GM12864 (cell line): ENCODE measurements around the gene PPP6R3.

ENCODE experiments used
- DNase-seq: peaks from one replicate; pipeline ENCODE4 v3.0.0-alpha.2; 2011; ENCODE audit warnings: low read depth
- H3K4me3 ChIP-seq: 2 replicates; pipeline ENCODE4 v1.5.1; 2011; ENCODE audit warnings: mild to moderate bottlenecking, low read depth, low read length, control low read depth
- CTCF ChIP-seq: IDR thresholded peaks from 2 replicates; pipeline ENCODE4 v1.5.1; 2011; ENCODE audit warnings: low read depth, mild to moderate bottlenecking, moderate library complexity, low read length, control low read depth, inconsistent platforms; ENCODE audit errors: missing control alignments

The PPP6R3 gene

GRCh38 chr11:68504432-68505066 is 44.0 kb downstream of the PPP6R3 start:
- DNase-seq = no peak

GRCh38 chr11:68505596-68505995 is 45.0 kb downstream of the PPP6R3 start:
- no peak for TF ChIP-seq CTCF
- DNase-seq = no peak
- H3K4me3 ChIP-seq = no peak overlapping the region

More at GRCh38 chr11:68504432-68505066, 44.0 kb downstream of the PPP6R3 start:
- H3K4me3 ChIP-seq = no peak overlapping the region
- TF ChIP-seq CTCF = no peak

- peak; percentile 10 for TF ChIP-seq CTCF
- no peak overlapping the region for H3K4me3 ChIP-seq
- no peak for DNase-seq
Measured at GRCh38 chr11:68506908-68507307, 46.4 kb downstream of the PPP6R3 start.

GRCh38 chr11:68508425-68508824 is 47.9 kb downstream of the PPP6R3 start:
- TF ChIP-seq CTCF = no peak
- no peak for DNase-seq
- no peak overlapping the region for H3K4me3 ChIP-seq

- TF ChIP-seq CTCF = no peak
- no peak for DNase-seq
- H3K4me3 ChIP-seq = no peak overlapping the region
Measured at GRCh38 chr11:68509066-68509465, 48.5 kb downstream of the PPP6R3 start.

- TF ChIP-seq CTCF = no peak
- no peak for DNase-seq
- no peak overlapping the region for H3K4me3 ChIP-seq
Measured at GRCh38 chr11:68513930-68514487, 53.5 kb downstream of the PPP6R3 start.
